Effector memory CD4-positive, alpha-beta T cell (primary cell): ENCODE results near the gene USH2A.

Experiments used
- DNase-seq, 3 donors: peaks; one replicate each; pipeline ENCODE4 v3.0.0-alpha.2; 2020
- H3K27ac ChIP-seq: 2 replicates; pipeline ENCODE4 v1.7.0; 2013; ENCODE audit warnings: mild to moderate bottlenecking, low read length, moderate library complexity; ENCODE audit not compliant: insufficient read depth, poor library complexity, severe bottlenecking
- H3K27me3 ChIP-seq: replicated peaks from 2 replicates; pipeline ENCODE4 v1.7.0; 2013; ENCODE audit warnings: mild to moderate bottlenecking, low read length; ENCODE audit not compliant: insufficient read depth, control insufficient read depth, poor library complexity, severe bottlenecking
- H3K36me3 ChIP-seq: 2 replicates; pipeline ENCODE4 v1.7.0; 2013; ENCODE audit warnings: mild to moderate bottlenecking, low read length, moderate library complexity; ENCODE audit not compliant: control insufficient read depth, insufficient read depth
- H3K4me1 ChIP-seq: 2 replicates; pipeline ENCODE4 v1.7.0; 2013; ENCODE audit warnings: low read length, mild to moderate bottlenecking; ENCODE audit not compliant: control insufficient read depth, insufficient read depth, poor library complexity, severe bottlenecking
- H3K4me3 ChIP-seq: 2 replicates; pipeline ENCODE4 v1.7.0; 2013; ENCODE audit warnings: low read length, low read depth, mild to moderate bottlenecking; ENCODE audit not compliant: insufficient read depth, poor library complexity, severe bottlenecking
- H3K9me3 ChIP-seq: 2 replicates; pipeline ENCODE4 v1.7.0; 2013; ENCODE audit warnings: mild to moderate bottlenecking, low read length, moderate library complexity; ENCODE audit not compliant: control insufficient read depth

USH2A gene

GRCh38 chr1:216221260-216221700 is 202.0 kb downstream of the USH2A start:
- H3K4me1 ChIP-seq: no peaks in the 10 kb centered on the region
- H3K27ac ChIP-seq: no peak overlapping the region
- no peak for DNase-seq
- no peaks in the 10 kb centered on the region for H3K36me3 ChIP-seq
- no peaks in the 10 kb centered on the region for H3K9me3 ChIP-seq
- H3K4me3 ChIP-seq: no peak overlapping the region
- H3K27me3 ChIP-seq: no peaks in the 10 kb centered on the region

- Histone ChIP-seq H3K27ac (no peak overlapping the region), H3K36me3 (no peaks in the 10 kb centered on the region), H3K4me1 (no peaks in the 10 kb centered on the region), H3K9me3 (no peaks in the 10 kb centered on the region), H3K4me3 (no peak overlapping the region), H3K27me3 (no peaks in the 10 kb centered on the region)
- DNase-seq: no peak
These were observed 206.9 kb downstream of the USH2A start for GRCh38 chr1:216216305-216216704.

GRCh38 chr1:216215169-216215568 is 208.1 kb downstream of the USH2A start:
- no peaks in the 10 kb centered on the region for H3K36me3 ChIP-seq
- no peaks in the 10 kb centered on the region for H3K27me3 ChIP-seq
- H3K9me3 ChIP-seq: no peaks in the 10 kb centered on the region
- H3K4me1 ChIP-seq: no peaks in the 10 kb centered on the region
- no peak overlapping the region for H3K27ac ChIP-seq
- H3K4me3 ChIP-seq: no peak overlapping the region
- no peak for DNase-seq

GRCh38 chr1:216212826-216213225 is 210.4 kb downstream of the USH2A start:
- no peaks in the 10 kb centered on the region for H3K27me3 ChIP-seq
- H3K4me3 ChIP-seq: no peak overlapping the region
- H3K36me3 ChIP-seq: no peaks in the 10 kb centered on the region
- no peaks in the 10 kb centered on the region for H3K4me1 ChIP-seq
- no peak for DNase-seq
- no peaks in the 10 kb centered on the region for H3K9me3 ChIP-seq
- no peak overlapping the region for H3K27ac ChIP-seq

GRCh38 chr1:216210081-216210480 is 213.2 kb downstream of the USH2A start:
- Histone ChIP-seq H3K36me3 (no peaks in the 10 kb centered on the region), H3K4me3 (no peak overlapping the region), H3K27ac (no peak overlapping the region), H3K27me3 (no peaks in the 10 kb centered on the region), H3K4me1 (no peaks in the 10 kb centered on the region), H3K9me3 (no peaks in the 10 kb centered on the region)
- DNase-seq: no peak

- Histone ChIP-seq H3K27me3 (no peaks in the 10 kb centered on the region), H3K4me3 (no peak overlapping the region), H3K36me3 (no peaks in the 10 kb centered on the region), H3K27ac (no peak overlapping the region), H3K9me3 (no peaks in the 10 kb centered on the region), H3K4me1 (no peaks in the 10 kb centered on the region)
- no peak for DNase-seq
These were observed 214.1 kb downstream of the USH2A start for GRCh38 chr1:216209125-216209524.

GRCh38 chr1:216207154-216207553 is 216.1 kb downstream of the USH2A start:
- Histone ChIP-seq H3K27me3 (no peaks in the 10 kb centered on the region), H3K27ac (no peak overlapping the region), H3K4me3 (no peak overlapping the region), H3K4me1 (no peaks in the 10 kb centered on the region), H3K36me3 (no peaks in the 10 kb centered on the region), H3K9me3 (no peaks in the 10 kb centered on the region)
- no peak for DNase-seq

DNA sequence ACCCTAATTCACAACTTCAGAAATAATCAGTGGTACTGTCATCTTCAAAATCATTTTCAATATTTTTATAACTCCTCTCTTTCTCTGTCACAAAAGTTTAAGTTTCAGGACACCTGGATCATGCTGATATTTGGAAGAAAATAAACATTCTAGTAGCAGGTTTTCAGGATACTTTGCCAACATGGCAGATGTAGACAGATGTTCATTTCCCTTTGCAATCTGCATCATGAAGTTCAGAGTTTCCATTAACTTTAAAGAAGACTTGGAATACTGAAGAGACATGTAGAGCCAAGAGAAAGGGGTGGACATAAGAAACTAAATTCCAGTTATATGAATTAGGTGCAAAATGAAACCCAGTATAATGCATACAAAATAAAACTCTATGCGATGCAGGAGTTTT is 218.1 kb downstream of the USH2A start:
- Histone ChIP-seq H3K27me3 (no peaks in the 10 kb centered on the region), H3K9me3 (no peaks in the 10 kb centered on the region), H3K4me3 (no peak overlapping the region), H3K4me1 (no peaks in the 10 kb centered on the region), H3K27ac (no peak overlapping the region), H3K36me3 (no peaks in the 10 kb centered on the region)
- DNase-seq: no peak

GRCh38 chr1:216201946-216202345 is 221.3 kb downstream of the USH2A start:
- DNase-seq: no peak
- no peaks in the 10 kb centered on the region for H3K4me1 ChIP-seq
- no peak overlapping the region for H3K27ac ChIP-seq
- no peak overlapping the region for H3K4me3 ChIP-seq
- H3K9me3 ChIP-seq: no peaks in the 10 kb centered on the region
- H3K27me3 ChIP-seq: no peaks in the 10 kb centered on the region
- H3K36me3 ChIP-seq: no peaks in the 10 kb centered on the region

GRCh38 chr1:216200941-216201340 is 222.3 kb downstream of the USH2A start:
- Histone ChIP-seq H3K4me3 (no peak overlapping the region), H3K27me3 (no peaks in the 10 kb centered on the region), H3K36me3 (no peaks in the 10 kb centered on the region), H3K4me1 (no peaks in the 10 kb centered on the region), H3K27ac (no peak overlapping the region), H3K9me3 (no peaks in the 10 kb centered on the region)
- no peak for DNase-seq

DNA sequence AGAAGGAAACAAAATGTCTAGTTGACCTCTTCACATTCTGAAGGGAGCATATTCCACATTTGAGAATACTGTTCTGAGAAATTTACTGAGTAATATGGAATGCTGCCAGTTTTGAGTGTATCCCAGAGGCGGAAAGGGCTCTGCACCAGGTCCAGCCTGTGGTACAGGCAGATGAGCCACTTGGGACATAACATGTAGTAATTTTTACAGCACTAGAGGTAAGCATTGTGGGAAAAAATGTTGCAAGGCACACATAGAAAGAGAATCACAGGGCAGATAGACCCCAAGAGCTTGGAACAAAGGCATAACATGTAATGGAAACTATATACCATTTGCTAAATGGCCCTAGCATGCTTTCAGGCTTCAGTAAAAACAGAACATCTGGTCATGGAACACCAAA is 228.5 kb downstream of the USH2A start:
- H3K4me3 ChIP-seq: no peak overlapping the region
- H3K36me3 ChIP-seq: no peaks in the 10 kb centered on the region
- H3K4me1 ChIP-seq: no peaks in the 10 kb centered on the region
- no peaks in the 10 kb centered on the region for H3K9me3 ChIP-seq
- H3K27me3 ChIP-seq: no peaks in the 10 kb centered on the region
- H3K27ac ChIP-seq: no peak overlapping the region
- no peak for DNase-seq
